HG02885 (cell line): Measurements from ENCODE around the gene CD200R1.

Source experiments
- ATAC-seq: cut with Tn5 transposase; IDR thresholded peaks from one replicate; pipeline ENCODE4 v1.9.1; 2021; ENCODE audit warnings: mild to moderate bottlenecking; ENCODE audit not compliant: unreplicated experiment, poor library complexity

CD200R1 gene

GRCh38 chr3:112897791-112898190 lies 77.1 kb downstream of the CD200R1 start:
- ATAC-seq, result no peak

- no peak for ATAC-seq
These were observed 80.6 kb downstream of the CD200R1 start for GRCh38 chr3:112894258-112894657.

GRCh38 chr3:112889357-112889756 lies 85.5 kb downstream of the CD200R1 start:
- ATAC-seq, result no peak

GRCh38 chr3:112888381-112889085 lies 86.4 kb downstream of the CD200R1 start:
- no peak for ATAC-seq

GRCh38 chr3:112884678-112885290 lies 90.1 kb downstream of the CD200R1 start:
- no peak for ATAC-seq

- ATAC-seq, result no peak
These were observed 93.0 kb downstream of the CD200R1 start for GRCh38 chr3:112881891-112882290.

GRCh38 chr3:112875561-112875960 lies 99.3 kb downstream of the CD200R1 start:
- no peak for ATAC-seq

- ATAC-seq, result no peak
These were observed 100.2 kb downstream of the CD200R1 start for GRCh38 chr3:112874725-112875124.

- ATAC-seq, result peak; percentile 67
These were observed 101.3 kb downstream of the CD200R1 start for GRCh38 chr3:112873632-112874031.

GRCh38 chr3:112871735-112872134 lies 103.2 kb downstream of the CD200R1 start:
- no peak for ATAC-seq
